H1 (cell line): Measurements from ENCODE around the gene EPSTI1. TPM values are rescaled to one million over a fixed set of nuclear protein-coding genes. Genes with fewer than 3 reads are reported as not detected.

Source experiments
- CTCF ChIA-PET: fragments of 300-600 bp; sonication (Branson Sonifier 250); formaldehyde crosslinking; loops from one replicate; lab custom pipeline; 2021; ENCODE audit not compliant: partially characterized antibody; lab: Charles Lee
- POLR2A ChIA-PET: fragments of 300-600 bp; sonication (Branson Sonifier 250); formaldehyde crosslinking; loops from one replicate; lab custom pipeline; 2021; ENCODE audit warnings: inconsistent platforms; ENCODE audit not compliant: partially characterized antibody; lab: Charles Lee
- DNase-seq, 2 experiments: peaks; one replicate each; pipeline versions ENCODE4 v3.0.0 to v3.0.0-alpha.2; 2010 to 2022; ENCODE audit warnings: low spot score in 2 of 2, low read depth in 1 of 2, mixed read lengths in 1 of 2
- FAIRE-seq: peaks from 2 replicates; lab custom pipeline; 2011; peaks lifted over from hg19 to GRCh38; lab: Jason Lieb, UNC
- H2AFZ ChIP-seq: 2 replicates; pipeline ENCODE4 v1.8.1; 2012; ENCODE audit warnings: low read length, inconsistent platforms
- H2AK5ac ChIP-seq: 2 replicates; pipeline ENCODE4 v1.6.1; 2013; ENCODE audit warnings: low read depth, low read length
- H2BK120ac ChIP-seq: replicated peaks from 2 replicates; pipeline ENCODE3; 2013; ENCODE audit warnings: low read depth, low read length, inconsistent platforms
- H2BK12ac ChIP-seq: 2 replicates; pipeline ENCODE4 v1.6.1; 2013; ENCODE audit warnings: low read depth, low read length
- H2BK15ac ChIP-seq: 2 replicates; pipeline ENCODE4 v1.6.1; 2013; ENCODE audit warnings: low read length
- H2BK20ac ChIP-seq: 2 replicates; pipeline ENCODE4 v1.6.1; 2013; ENCODE audit warnings: low read length
- H2BK5ac ChIP-seq: 2 replicates; pipeline ENCODE4 v1.6.1; 2013; ENCODE audit warnings: low read depth, low read length
- H3K14ac ChIP-seq: 2 replicates; pipeline ENCODE4 v1.6.1; 2013; ENCODE audit warnings: inconsistent platforms; ENCODE audit not compliant: insufficient read length
- H3K18ac ChIP-seq: 2 replicates; pipeline ENCODE4 v1.6.1; 2013; ENCODE audit warnings: low read length; ENCODE audit errors: extremely low read depth
- H3K23ac ChIP-seq: 2 replicates; pipeline ENCODE4 v1.6.1; 2013; ENCODE audit warnings: inconsistent platforms; ENCODE audit not compliant: insufficient read length
- H3K23me2 ChIP-seq: 2 replicates; pipeline ENCODE4 v1.6.1; 2013; ENCODE audit warnings: low read depth, low read length
- H3K27ac ChIP-seq: 2 replicates; pipeline ENCODE4 v1.6.1; 2011; ENCODE audit warnings: low read depth, low read length, inconsistent platforms
- H3K27me3 ChIP-seq, 4 experiments: replicated peaks in 1 of 4; 1 replicate in 1 of 4; 2 replicates in 3 of 4; pipeline versions ENCODE4 v1.6.1 to v1.8.1; 2011 to 2013; ENCODE audit warnings: low read length in 3 of 4, mild to moderate bottlenecking in 3 of 4, inconsistent platforms in 2 of 4, mixed read lengths in 2 of 4, moderate library complexity in 1 of 4; ENCODE audit not compliant: control insufficient read depth in 3 of 4, insufficient read depth in 3 of 4; ENCODE audit errors: extremely low read depth in 1 of 4
- H3K36me3 ChIP-seq, 4 experiments: 2 replicates each; pipeline versions ENCODE4 v1.6.1 to v1.8.1; 2011 to 2013; ENCODE audit warnings: mild to moderate bottlenecking in 4 of 4, low read length in 3 of 4, moderate library complexity in 2 of 4, control low read depth in 1 of 4, inconsistent platforms in 1 of 4; ENCODE audit not compliant: insufficient read depth in 4 of 4, control insufficient read depth in 2 of 4
- H3K4ac ChIP-seq: replicated peaks from 2 replicates; pipeline ENCODE3; 2013; ENCODE audit warnings: low read length, low read depth, mixed read lengths, inconsistent platforms; ENCODE audit not compliant: insufficient read length
- H3K4me1 ChIP-seq, 4 experiments: replicated peaks in 1 of 4; 1 replicate in 1 of 4; 2 replicates in 3 of 4; pipeline versions ENCODE4 v1.6.1 to v1.8.1; 2011 to 2013; ENCODE audit warnings: low read length in 3 of 4, inconsistent platforms in 2 of 4, mixed read lengths in 1 of 4; ENCODE audit not compliant: insufficient read depth in 4 of 4, control insufficient read depth in 3 of 4
- H3K4me2 ChIP-seq, 2 experiments: 2 replicates each; pipeline versions ENCODE4 v1.6.1 to v1.8.1; 2011 to 2013; ENCODE audit warnings: low read depth in 2 of 2, low read length in 2 of 2, control low read depth in 1 of 2, inconsistent platforms in 1 of 2, mild to moderate bottlenecking in 1 of 2; ENCODE audit not compliant: insufficient read depth in 1 of 2
- H3K4me3 ChIP-seq, 4 experiments: fragments of 200-600, 300-600 bp in 1 of 4; sonication (generic), shearing (Covaris generic), sonication (Bioruptor Twin) in 1 of 4; 2 replicates each; pipeline versions ENCODE4 v1.5.1 to v1.8.1; 2011 to 2016; ENCODE audit warnings: low read length in 4 of 4, low read depth in 3 of 4, control low read depth in 2 of 4, inconsistent platforms in 2 of 4, mild to moderate bottlenecking in 2 of 4, mixed read lengths in 1 of 4, moderate library complexity in 1 of 4; ENCODE audit not compliant: insufficient read depth in 2 of 4; ENCODE audit errors: extremely low read depth in 1 of 4
- H3K56ac ChIP-seq: replicated peaks from 2 replicates; pipeline ENCODE3; 2013; ENCODE audit warnings: low read depth, mild to moderate bottlenecking, mixed read lengths, low read length, inconsistent platforms; ENCODE audit not compliant: insufficient read length
- H3K79me1 ChIP-seq: 2 replicates; pipeline ENCODE4 v1.6.1; 2013; ENCODE audit warnings: low read depth, low read length, control low read depth
- H3K79me2 ChIP-seq, 2 experiments: 2 replicates each; pipeline versions ENCODE4 v1.6.1 to v1.8.1; 2012 to 2013; ENCODE audit warnings: low read length in 2 of 2, mild to moderate bottlenecking in 2 of 2, inconsistent platforms in 1 of 2; ENCODE audit not compliant: insufficient read depth in 2 of 2, control insufficient read depth in 1 of 2
- H3K9ac ChIP-seq, 4 experiments: replicated peaks in 1 of 4; 1 replicate in 1 of 4; 2 replicates in 3 of 4; pipeline versions ENCODE4 v1.6.1 to v1.8.1; 2011 to 2013; ENCODE audit warnings: low read depth in 3 of 4, low read length in 3 of 4, control low read depth in 2 of 4, mild to moderate bottlenecking in 2 of 4, moderate library complexity in 2 of 4, inconsistent platforms in 1 of 4; ENCODE audit errors: extremely low read depth in 1 of 4
- H3K9me3 ChIP-seq, 2 experiments: 2 replicates each; pipeline versions ENCODE4 v1.6.1 to v1.8.1; 2012 to 2013; ENCODE audit warnings: mild to moderate bottlenecking in 2 of 2, moderate library complexity in 2 of 2, control low read depth in 1 of 2, inconsistent platforms in 1 of 2, low read depth in 1 of 2, low read length in 1 of 2, mixed read lengths in 1 of 2; ENCODE audit not compliant: insufficient read depth in 2 of 2
- H4K20me1 ChIP-seq, 2 experiments: replicated peaks in 1 of 2; 2 replicates each; pipeline versions ENCODE3 to v1.8.1; 2011 to 2013; ENCODE audit warnings: inconsistent platforms in 2 of 2, low read length in 2 of 2, mild to moderate bottlenecking in 1 of 2; ENCODE audit not compliant: insufficient read depth in 2 of 2, control insufficient read depth in 1 of 2
- H4K5ac ChIP-seq: 2 replicates; pipeline ENCODE4 v1.6.1; 2013; ENCODE audit warnings: low read length, low read depth, mixed read lengths, inconsistent platforms; ENCODE audit not compliant: insufficient read length
- H4K8ac ChIP-seq: 2 replicates; pipeline ENCODE4 v1.8.0; 2013; ENCODE audit warnings: mild to moderate bottlenecking, moderate library complexity, low read length, inconsistent platforms; ENCODE audit not compliant: insufficient read depth; ENCODE audit errors: extremely low read depth
- H4K91ac ChIP-seq: replicated peaks from 2 replicates; pipeline ENCODE3; 2013; ENCODE audit warnings: low read length, mixed read lengths, inconsistent platforms; ENCODE audit not compliant: insufficient read length
- ASH2L ChIP-seq: fragments of 200-600, 300-600 bp; sonication (generic); IDR thresholded peaks from one replicate; pipeline ENCODE4 v1.7.1; 2017; ENCODE audit warnings: low read length
- CBX5 ChIP-seq: fragments of 300-800, 300-1000 bp; sonication (generic); IDR thresholded peaks from 2 replicates; pipeline ENCODE4 v1.7.1; 2016; ENCODE audit warnings: antibody characterized with exemption, low read length, low read depth
- CEBPB ChIP-seq: IDR thresholded peaks from 2 replicates; pipeline ENCODE4 v1.6.1; 2012; ENCODE audit warnings: low read depth, low read length
- CHD2 ChIP-seq: IDR thresholded peaks from 2 replicates; pipeline ENCODE4 v1.6.1; 2012; ENCODE audit warnings: low read length, improper control_type of control experiment
- HDAC6 ChIP-seq: IDR thresholded peaks from one replicate; pipeline ENCODE4 v1.7.1; 2012; ENCODE audit warnings: low read depth, mild to moderate bottlenecking, inconsistent platforms, low read length, moderate library complexity
- KDM1A ChIP-seq: fragments of 200-600, 300-600 bp; sonication (generic); IDR thresholded peaks from 2 replicates; pipeline ENCODE4 v1.7.1; 2016; ENCODE audit warnings: mild to moderate bottlenecking, low read length, borderline replicate concordance
- KDM5A ChIP-seq: fragments of 200-600 bp; IDR thresholded peaks from 2 replicates; pipeline ENCODE4 v1.7.1; 2012; ENCODE audit warnings: mild to moderate bottlenecking, low read length, inconsistent platforms, mixed read lengths
- POLR2AphosphoS5 ChIP-seq: IDR thresholded peaks from 2 replicates; pipeline ENCODE4 v1.6.1; 2011; ENCODE audit warnings: low read depth, low read length
- POU5F1 ChIP-seq: IDR thresholded peaks from 2 replicates; pipeline ENCODE4 v1.6.1; 2011; ENCODE audit warnings: low read depth, mild to moderate bottlenecking, low read length, moderate library complexity
- SIN3A ChIP-seq, 2 experiments: IDR thresholded peaks in 1 of 2; conservative IDR thresholded peaks in 1 of 2; 2 replicates each; pipeline ENCODE4 v1.6.1; 2011 to 2012; ENCODE audit warnings: low read length in 2 of 2, improper control_type of control experiment in 1 of 2, low read depth in 1 of 2, mild to moderate bottlenecking in 1 of 2
- SP4 ChIP-seq: IDR thresholded peaks from 2 replicates; pipeline ENCODE4 v1.6.1; 2012; ENCODE audit warnings: low read length, inconsistent platforms
- TAF7 ChIP-seq: optimal IDR thresholded peaks from 2 replicates; pipeline ENCODE3; 2011; ENCODE audit warnings: low read depth, mild to moderate bottlenecking, inconsistent platforms, low read length, moderate library complexity, borderline replicate concordance
- WGBS, 2 experiments: shearing (Covaris generic) in 1 of 2; methylation state at CpG; one replicate each; pipeline versions ENCODE4 v1.1.6 to v1.1.7; 2013 to 2015; ENCODE audit warnings: low lambda C conversion rate in 2 of 2, mixed read lengths in 2 of 2, inconsistent platforms in 1 of 2, low coverage in 1 of 2, missing lambda C conversion rate in 1 of 2; ENCODE audit not compliant: insufficient replicate concordance in 2 of 2, insufficient coverage in 1 of 2, insufficient read length in 1 of 2; ENCODE audit errors: extremely low coverage in 1 of 2, missing lambda C conversion rate in 1 of 2; 5-methylcytosine and 5-hydroxymethylcytosine counted together
- polyA plus RNA-seq, 7 experiments: library from polyadenylated mRNA; depleted of rRNA in 3 of 7; stranded (reverse) in 5 of 7; unstranded in 2 of 7; fragments of >200 nt in 5 of 7; fragments of 200-250 nt in 2 of 7; gene quantifications; 1 replicate in 5 of 7; 2 replicates in 1 of 7; 4 replicates in 1 of 7; pipeline versions ENCODE4 v1.2.1 to v1.2.3, GENCODE V29; 2011 to 2013; ENCODE audit warnings: missing spikeins in 2 of 7, mixed read lengths in 2 of 7
- total RNA-seq: library from RNA; stranded (reverse); fragmentation: NEBNext Ultra II Directional; extraction: Animal tissue kit (Norgen Biotek cat#: 25700); gene quantifications from 2 replicates; pipeline ENCODE4 v1.2.1, GENCODE V29; 2021
- TF ChIP-seq, protein P1 (sequence below): IDR thresholded peaks from 2 replicates; pipeline ENCODE4 v1.6.1; 2011; ENCODE audit warnings: low read length, improper control_type of control experiment

EPSTI1 gene
- total and polyA plus RNA-seq, 2 of the 8 experiments (the other 6 are each of a cell fraction or from before 2014, with no cell fraction given): 0.23 to 0.37 TPM

DNA sequence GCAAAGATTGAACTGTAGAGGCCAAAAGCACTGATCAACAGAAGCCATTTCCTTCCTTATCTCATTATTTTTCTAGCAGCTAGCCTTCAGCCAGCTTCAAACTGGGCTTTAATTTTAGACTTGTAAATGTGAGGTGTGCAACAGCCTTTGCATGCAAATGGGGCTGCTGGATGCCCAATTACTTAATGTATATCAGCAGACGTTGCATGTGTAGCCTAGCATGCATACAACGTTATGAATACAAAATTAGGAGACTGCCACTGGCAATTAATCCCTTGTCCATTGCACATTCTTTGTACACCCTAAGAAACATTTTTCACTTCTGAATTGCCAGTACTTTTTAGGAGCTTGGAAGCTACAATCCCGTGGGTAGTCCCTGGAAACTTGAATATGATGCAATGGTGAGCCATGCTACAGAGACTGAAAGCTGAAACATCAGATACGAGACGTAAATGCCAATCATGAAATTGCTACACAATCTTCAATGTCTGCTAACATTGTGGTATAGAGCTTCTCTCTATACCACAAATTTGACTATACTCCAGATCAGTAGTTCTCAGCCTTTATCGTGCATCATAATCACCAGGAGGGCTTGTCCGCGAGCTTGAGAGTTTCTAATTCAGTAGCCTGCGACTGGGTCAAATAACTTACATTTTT is 20.2 kb downstream of the EPSTI1 start:
- Histone ChIP-seq H3K14ac (no peak overlapping the region), H3K27ac (no peak overlapping the region), H3K27me3 (no peaks in the 10 kb centered on the region), H3K9ac (no peak overlapping the region), H3K79me2 (no peaks in the 10 kb centered on the region), H4K8ac (no peak overlapping the region), H3K4me2 (no peak overlapping the region), H2BK15ac (no peak overlapping the region), H3K23ac (no peak overlapping the region), H2BK12ac (no peak overlapping the region), H3K23me2 (no peaks in the 10 kb centered on the region), H3K18ac (no peak overlapping the region), H3K36me3 (no peaks in the 10 kb centered on the region), H4K5ac (no peak overlapping the region), H3K9me3 (no peaks in the 10 kb centered on the region), H3K56ac (no peak overlapping the region), H2BK120ac (no peak overlapping the region), H3K4me3 (no peak overlapping the region), H2BK5ac (no peak overlapping the region), H4K20me1 (no peaks in the 10 kb centered on the region), H3K4ac (no peak overlapping the region), H3K79me1 (no peaks in the 10 kb centered on the region), H2AFZ (no peak overlapping the region), H3K4me1 (peaks cover 3 to 12% (median 4%) of the 10 kb centered on the region in 4 experiments; a peak in 5 of 7 replicates), H2BK20ac (no peak overlapping the region), H2AK5ac (no peak overlapping the region), H4K91ac (no peak overlapping the region)
- FAIRE-seq (no peak), DNase-seq (no peak)
- 84% methylated on average over 9 of the region's 9 CpGs; no CpG with 5 or more reads in 1 of the 2 experiments for WGBS, 2 experiments
- POLR2A ChIA-PET: interaction anchor here (1.0 to 1.6 kb wide), 2 partner anchors 51 to 96 kb away, joined by 3 to 4 read pairs; partner anchors contain the start of gene DNAJC15
- CTCF ChIA-PET: interaction anchor here (0.6 to 2.9 kb wide), 22 partner anchors 10 to 820 kb away, joined by 3 to 13 read pairs (median 3); no protein-coding TSS in a partner anchor
- TF ChIP-seq SIN3A (conservative IDR thresholded peaks at IDR 0.05 in 1 of 2, IDR thresholded peaks at IDR 0.05 in 1 of 2; ENCODE audit: low read depth in 1 of 2, low read length in 2 of 2) (no peak), CBX5 (no peak), POLR2AphosphoS5 (no peak), ASH2L (no peak), TAF7 (no peak), CEBPB (no peak), KDM1A (no peak), SP4 (no peak), KDM5A (no peak), HDAC6 (no peak), CHD2 (no peak), POU5F1 (no peak)
- TF ChIP-seq, protein P1, sequence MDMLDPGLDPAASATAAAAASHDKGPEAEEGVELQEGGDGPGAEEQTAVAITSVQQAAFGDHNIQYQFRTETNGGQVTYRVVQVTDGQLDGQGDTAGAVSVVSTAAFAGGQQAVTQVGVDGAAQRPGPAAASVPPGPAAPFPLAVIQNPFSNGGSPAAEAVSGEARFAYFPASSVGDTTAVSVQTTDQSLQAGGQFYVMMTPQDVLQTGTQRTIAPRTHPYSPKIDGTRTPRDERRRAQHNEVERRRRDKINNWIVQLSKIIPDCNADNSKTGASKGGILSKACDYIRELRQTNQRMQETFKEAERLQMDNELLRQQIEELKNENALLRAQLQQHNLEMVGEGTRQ: no peak
